Measurements from ENCODE around the gene EED.
A peak's percentile ranks its signal among the peaks of the same experiment; 100 is the strongest.
"Not testable (repeated sequence)": the region's sequence is repeated elsewhere in the genome, so short reads cannot be mapped to it uniquely, and the experiment has no call there.

EED gene

GRCh38 chr11:86218125-86219084, 26.1 kb upstream of the EED start:
- DNase-seq = peak; percentile 63

- no peak for DNase-seq
Observed at GRCh38 chr11:86219311-86220193, 25.0 kb upstream of the EED start.

GRCh38 chr11:86220653-86221052, 23.9 kb upstream of the EED start:
- no peak for DNase-seq

DNA sequence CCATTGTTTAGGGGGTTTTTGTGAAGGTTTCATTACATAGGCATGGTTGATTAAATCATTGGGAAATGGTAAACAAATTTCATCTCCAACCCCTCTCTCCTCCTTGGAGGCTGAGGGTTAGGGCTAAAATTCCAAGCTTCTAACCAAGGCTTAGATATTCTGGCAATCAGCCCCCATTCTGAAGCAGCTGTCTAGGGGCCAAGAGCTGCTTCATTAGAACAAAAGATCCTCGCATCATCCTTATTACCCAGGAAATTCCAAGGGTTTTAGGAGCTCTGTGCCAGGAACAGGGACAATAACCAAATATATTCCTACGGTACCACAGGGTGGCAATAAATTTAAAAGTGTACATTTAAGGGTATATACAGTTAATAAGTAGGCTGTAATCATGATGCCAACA, 22.5 kb upstream of the EED start:
- DNase-seq = no peak

DNA sequence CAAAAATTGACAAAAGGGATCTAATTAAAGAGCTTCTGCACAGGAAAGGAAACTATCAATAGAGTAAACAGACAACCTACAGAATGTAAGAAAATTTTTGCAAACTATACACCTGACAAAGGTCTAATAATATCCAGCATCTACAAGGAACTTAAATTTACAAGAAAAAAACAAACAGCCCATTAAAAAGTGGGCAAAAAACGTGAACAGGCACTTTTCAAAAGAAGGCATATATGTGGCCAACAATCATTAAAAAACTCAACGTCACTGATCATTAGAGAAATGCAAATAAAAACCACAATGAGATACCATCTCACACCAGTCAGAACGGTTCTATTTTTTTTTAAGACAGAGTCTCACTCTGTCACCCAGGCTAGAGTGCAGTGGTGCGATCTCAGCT, 20.0 kb upstream of the EED start:
- not testable (repeated sequence) for DNase-seq

DNA sequence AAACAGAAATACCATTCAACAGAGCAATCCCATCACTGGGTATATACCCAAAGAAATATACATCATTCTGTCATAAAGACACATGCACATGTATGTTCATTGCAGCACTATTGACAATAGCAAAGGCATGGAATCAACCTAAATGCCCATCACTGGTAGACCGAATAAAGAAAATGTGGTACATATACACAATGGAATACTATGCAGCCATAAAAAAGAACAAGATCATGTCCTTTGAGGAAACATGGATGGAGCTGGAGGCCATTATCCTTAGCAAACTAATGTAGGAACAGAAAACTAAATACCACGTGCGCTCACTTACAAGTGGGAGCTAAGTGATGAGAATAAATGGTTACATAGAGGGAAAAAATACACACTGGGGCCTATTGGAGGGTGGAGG, 19.2 kb upstream of the EED start:
- not testable (repeated sequence) for DNase-seq

DNA sequence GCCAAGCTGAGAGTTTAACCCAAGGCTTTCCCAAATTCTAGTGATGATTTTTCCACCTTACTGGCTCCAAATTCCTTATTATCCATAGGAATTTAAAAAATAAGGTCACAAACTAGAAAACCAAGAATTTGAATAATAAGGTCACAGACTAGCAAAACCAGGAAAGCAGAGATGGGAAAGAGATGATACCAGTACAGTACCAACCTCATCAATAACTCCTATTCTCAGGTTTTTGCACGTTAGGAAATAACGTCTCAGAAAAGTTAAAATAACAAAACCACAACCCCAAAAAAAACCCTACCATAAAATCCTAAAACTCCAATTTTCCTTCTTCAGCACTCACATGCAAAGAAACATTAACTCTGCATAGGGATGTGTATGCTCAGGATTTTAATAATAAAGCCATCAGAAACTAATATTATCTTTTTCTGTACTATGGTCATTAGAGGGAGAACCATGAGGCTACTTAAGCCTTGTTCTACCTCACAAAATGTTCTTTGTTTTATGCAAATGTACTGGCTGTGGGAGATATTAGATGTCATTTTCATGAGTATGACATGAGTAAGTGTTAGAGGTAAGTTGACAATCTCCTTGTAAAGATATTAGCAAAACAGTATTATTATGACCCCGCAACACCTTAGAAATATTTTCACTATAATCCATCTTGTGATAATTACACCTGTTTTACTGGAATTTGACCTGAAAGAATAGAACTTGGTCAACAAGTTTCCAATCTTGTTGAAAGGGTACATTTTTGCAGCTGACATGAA, 16.1 kb upstream of the EED start:
- no peak for DNase-seq

GRCh38 chr11:86229039-86229330, 15.6 kb upstream of the EED start:
- not testable (repeated sequence) for DNase-seq

- no peak for DNase-seq
Observed at GRCh38 chr11:86230179-86230804, 14.3 kb upstream of the EED start.

- no peak for DNase-seq
Observed at GRCh38 chr11:86230921-86231434, 13.6 kb upstream of the EED start.

DNA sequence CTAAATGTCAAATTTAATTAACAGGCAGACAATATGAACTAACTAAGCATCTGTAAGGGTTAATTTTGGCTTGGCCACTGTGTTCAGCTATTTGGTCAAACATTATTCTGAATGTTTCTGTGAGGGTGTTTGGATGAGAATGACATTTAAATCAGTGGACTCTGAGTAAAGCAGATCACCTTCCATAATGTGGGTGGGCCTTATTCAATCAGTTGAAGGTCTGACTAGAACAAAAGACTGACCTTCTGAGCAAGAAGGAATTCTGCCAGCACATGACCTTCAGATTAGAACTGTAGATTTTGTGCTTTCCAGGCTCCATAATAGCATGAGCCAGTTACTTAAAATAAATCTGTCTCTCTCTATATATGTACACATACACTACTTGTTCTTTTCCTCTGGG, 12.0 kb upstream of the EED start:
- DNase-seq = no peak

DNA sequence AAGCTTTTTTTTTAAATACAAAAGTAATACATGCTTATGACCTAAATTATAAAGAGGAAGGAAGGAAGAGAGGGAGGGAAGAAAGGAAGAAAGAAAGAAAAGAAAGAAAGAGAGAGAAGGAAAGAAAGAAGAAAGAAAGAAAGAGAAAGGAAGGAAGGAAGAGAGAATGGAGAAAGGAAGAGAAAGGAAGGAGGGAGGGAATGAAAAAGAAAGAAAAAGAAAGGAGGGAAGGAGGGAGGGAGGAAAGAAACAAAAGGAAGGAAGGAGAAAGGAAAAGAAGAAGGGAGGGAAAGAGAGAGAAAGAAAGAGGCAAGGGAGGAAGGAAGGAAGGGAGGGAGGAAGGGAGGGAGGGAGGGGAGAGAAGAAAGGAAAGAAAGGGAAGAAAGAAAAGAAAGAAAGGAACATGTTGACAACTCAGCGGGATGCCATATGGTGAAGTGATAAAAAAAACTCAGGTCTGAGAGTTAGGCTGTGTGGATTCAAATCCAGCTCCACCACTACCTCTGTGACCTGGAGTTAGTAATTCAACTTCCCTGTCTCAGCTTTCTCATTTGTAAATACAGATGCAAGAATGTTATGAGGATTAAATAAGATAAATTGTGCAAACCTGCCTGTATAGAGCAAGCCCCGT, 9.6 kb upstream of the EED start:
- no peak for DNase-seq

- no peak for DNase-seq
Observed at GRCh38 chr11:86237267-86237804, 7.2 kb upstream of the EED start.

DNA sequence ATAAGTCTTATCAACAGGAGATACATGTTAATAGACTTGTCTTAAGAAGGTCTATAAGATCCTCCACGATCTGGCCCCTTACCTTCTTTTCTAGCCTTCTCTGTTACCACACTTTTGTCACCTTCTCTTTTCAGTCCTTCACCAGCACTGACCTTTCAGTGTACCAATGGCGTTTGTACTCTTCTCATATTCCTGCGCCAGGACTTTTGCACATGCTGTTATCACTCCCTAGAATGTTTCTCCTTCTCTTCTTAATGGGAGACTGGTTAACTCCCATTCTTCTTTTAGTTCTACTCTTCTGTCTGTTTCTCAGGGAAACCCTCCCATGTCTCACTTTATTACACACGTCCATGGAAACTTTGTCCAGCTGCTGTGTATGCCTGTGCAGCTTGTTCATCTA, 4.4 kb upstream of the EED start:
- DNase-seq = no peak

DNA sequence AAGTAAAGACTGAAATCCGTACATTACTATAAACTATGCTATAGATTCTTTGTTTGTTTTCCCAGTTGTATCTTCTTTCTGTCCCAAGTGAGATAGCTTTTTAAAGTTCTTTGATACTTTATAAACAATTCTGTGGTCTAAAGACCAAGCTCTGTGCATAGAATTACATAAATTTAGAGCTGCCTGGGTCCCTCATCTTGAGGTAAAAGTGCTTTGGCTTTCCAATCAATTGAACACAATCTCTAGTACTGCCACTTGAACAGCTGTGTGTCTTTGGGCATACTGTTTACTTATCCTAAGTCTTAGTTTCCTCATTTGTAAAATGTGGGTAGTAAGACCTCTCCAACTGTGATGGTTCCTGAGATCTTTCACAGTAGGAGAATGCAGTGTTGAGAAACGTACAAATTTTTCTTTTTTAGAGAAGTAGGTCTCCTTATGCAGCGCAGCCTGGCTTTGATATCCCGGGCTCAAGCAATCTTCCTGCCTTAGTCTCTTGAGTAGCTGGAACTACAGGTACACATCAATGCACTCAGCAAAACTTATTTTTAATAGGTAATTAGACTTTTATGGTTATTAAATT, 2.5 kb upstream of the EED start:
- DNase-seq = no peak

DNA sequence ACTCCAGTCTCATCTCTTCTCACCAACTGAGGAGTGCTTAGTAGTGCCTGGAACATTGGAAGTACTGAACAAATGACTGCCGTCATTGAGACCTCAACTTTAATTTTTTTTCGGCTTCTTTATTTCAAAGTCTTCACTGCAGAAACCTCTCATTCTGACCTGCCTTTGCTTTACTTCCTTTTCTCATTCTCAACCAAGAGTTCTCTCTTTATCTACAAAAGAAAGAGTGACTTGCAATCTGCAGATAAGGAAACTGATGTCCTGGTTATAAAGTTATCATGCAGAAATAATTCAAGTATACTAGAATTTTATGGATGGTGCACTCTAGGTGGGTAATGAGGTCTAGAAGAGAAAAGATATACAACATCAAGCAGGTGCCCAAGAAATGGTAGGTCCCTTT, 1.2 kb upstream of the EED start:
- DNase-seq = no peak

GRCh38 chr11:86244063-86244521, 461 bp upstream of the EED start:
- DNase-seq = no peak

DNA sequence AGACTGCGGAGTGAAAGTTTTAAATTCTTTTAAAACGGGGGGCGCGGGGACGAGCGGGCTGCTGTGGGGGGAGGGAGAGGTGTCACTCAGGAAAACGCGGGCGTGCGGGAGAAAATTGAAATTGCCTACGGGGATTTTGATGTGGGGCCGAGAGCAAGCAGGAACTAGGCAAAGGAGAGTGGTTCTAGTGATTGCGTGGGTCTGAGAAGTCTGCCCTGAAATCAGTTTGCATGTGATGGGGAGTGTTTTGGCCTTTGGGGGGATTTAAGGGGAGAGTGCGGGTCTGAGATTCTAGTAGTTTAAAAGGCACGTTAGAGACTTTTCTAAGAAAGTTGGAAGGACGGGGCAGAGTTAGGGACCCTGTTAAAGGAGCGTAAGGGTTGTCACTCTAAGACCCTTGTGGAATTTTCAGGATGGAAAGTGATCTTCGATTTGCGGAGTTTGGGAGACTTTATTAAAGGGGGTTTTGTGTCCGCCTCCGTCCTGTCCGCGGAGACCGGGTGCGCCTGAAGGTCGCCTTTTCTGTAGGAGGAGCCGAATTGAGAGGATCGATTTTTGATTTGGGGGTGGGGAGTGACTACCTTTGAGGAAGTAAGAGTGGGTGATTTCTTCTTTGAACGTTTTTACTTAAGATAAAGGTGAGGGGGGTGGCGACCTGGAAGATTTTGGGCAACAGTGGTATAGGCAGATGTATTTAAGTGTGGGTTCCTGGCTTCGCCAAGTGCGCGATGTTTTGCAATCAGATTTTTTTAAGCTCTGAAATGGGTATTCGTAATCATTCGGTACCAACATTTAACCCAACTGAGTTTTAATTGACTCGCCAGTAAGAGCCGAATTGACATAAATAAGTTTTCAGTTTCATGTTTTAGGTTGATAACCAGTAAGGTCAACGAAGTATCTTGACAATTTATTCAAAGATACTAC, 1.1 kb downstream of the EED start:
- DNase-seq = peak; percentile 3

GRCh38 chr11:86246293-86246675, 1.7 kb downstream of the EED start:
- no peak for DNase-seq

- no peak for DNase-seq
Observed at GRCh38 chr11:86247608-86248007, 3.1 kb downstream of the EED start.

Measured in right kidney (tissue), 1 donor.